GM08714 (cell line): ENCODE measurements around the gene TRPM5.

Source experiments
- H3K4me3 ChIP-seq: fragments of 200-500 bp; sonication (Bioruptor generic); 2 replicates; pipeline ENCODE4 v1.5.1; 2014; ENCODE audit warnings: mild to moderate bottlenecking, low read length, inconsistent platforms
- ZNF274 ChIP-seq: IDR thresholded peaks from 2 replicates; pipeline ENCODE4 v1.6.1; 2012; ENCODE audit warnings: mild to moderate bottlenecking, low read depth, low read length

Gene TRPM5

GRCh38 chr11:2442589-2442988 lies 1.7 kb downstream of the TRPM5 start:
- TF ChIP-seq ZNF274: no peak
- no peak overlapping the region for H3K4me3 ChIP-seq

- H3K4me3 ChIP-seq: no peak overlapping the region
- TF ChIP-seq ZNF274: no peak
Observed at GRCh38 chr11:2441171-2441570, 3.1 kb downstream of the TRPM5 start.

GRCh38 chr11:2440646-2441045 lies 3.7 kb downstream of the TRPM5 start:
- no peak for TF ChIP-seq ZNF274

GRCh38 chr11:2439820-2440219 lies 4.5 kb downstream of the TRPM5 start:
- no peak for TF ChIP-seq ZNF274
- no peak overlapping the region for H3K4me3 ChIP-seq

More at GRCh38 chr11:2440646-2441045, 3.7 kb downstream of the TRPM5 start:
- no peak overlapping the region for H3K4me3 ChIP-seq

GRCh38 chr11:2437516-2437915 lies 6.8 kb downstream of the TRPM5 start:
- no peak for TF ChIP-seq ZNF274

GRCh38 chr11:2436521-2437031 lies 7.7 kb downstream of the TRPM5 start:
- TF ChIP-seq ZNF274: no peak
- no peak overlapping the region for H3K4me3 ChIP-seq

More at GRCh38 chr11:2437516-2437915, 6.8 kb downstream of the TRPM5 start:
- no peak overlapping the region for H3K4me3 ChIP-seq

GRCh38 chr11:2436013-2436520 lies 8.2 kb downstream of the TRPM5 start:
- TF ChIP-seq ZNF274: no peak
- H3K4me3 ChIP-seq: no peak overlapping the region

- TF ChIP-seq ZNF274: no peak
- H3K4me3 ChIP-seq: no peak overlapping the region
Observed at GRCh38 chr11:2435288-2436012, 8.9 kb downstream of the TRPM5 start.

- TF ChIP-seq ZNF274: no peak
- H3K4me3 ChIP-seq: no peak overlapping the region
Observed at GRCh38 chr11:2434506-2435255, 9.6 kb downstream of the TRPM5 start.

GRCh38 chr11:2434008-2434407 lies 10.3 kb downstream of the TRPM5 start:
- no peak for TF ChIP-seq ZNF274
- H3K4me3 ChIP-seq: no peak overlapping the region

GRCh38 chr11:2433106-2433925 lies 11.0 kb downstream of the TRPM5 start:
- no peak overlapping the region for H3K4me3 ChIP-seq
- no peak for TF ChIP-seq ZNF274

GRCh38 chr11:2432628-2433071 lies 11.7 kb downstream of the TRPM5 start:
- no peak for TF ChIP-seq ZNF274
- H3K4me3 ChIP-seq: no peak overlapping the region

GRCh38 chr11:2432171-2432621 lies 12.1 kb downstream of the TRPM5 start:
- no peak overlapping the region for H3K4me3 ChIP-seq
- TF ChIP-seq ZNF274: no peak

- H3K4me3 ChIP-seq: no peak overlapping the region
- no peak for TF ChIP-seq ZNF274
Observed at GRCh38 chr11:2431395-2431794, 12.9 kb downstream of the TRPM5 start.
